Left lung (tissue), 10 donors: ENCODE measurements around the gene SIRT3. TPM values are rescaled to one million over a fixed set of nuclear protein-coding genes. Genes with fewer than 3 reads are reported as not detected.

Experiments used
- ATAC-seq: fragments of 200-7000 bp; cut with Tn5 transposase; one replicate; pipeline ENCODE4 v1.9.1; 2020; ENCODE audit warnings: moderate library complexity
- DNase-seq, 4 donors: peaks; one replicate each; pipeline ENCODE4 v3.0.0-alpha.2; 2013 to 2020
- H3K27ac ChIP-seq, 2 donors: fragments of 200-600 bp; sonication (generic) in 1 of 2; one replicate each; pipeline versions ENCODE4 v1.5.0 to v1.8.0; 2020 to 2021
- H3K27me3 ChIP-seq, 2 donors: fragments of 200-600 bp; sonication (generic) in 1 of 2; one replicate each; pipeline versions ENCODE4 v1.5.0 to v1.8.0; 2020 to 2021
- H3K36me3 ChIP-seq, 2 donors: fragments of 200-600 bp; sonication (generic) in 1 of 2; one replicate each; pipeline versions ENCODE4 v1.5.0 to v1.8.0; 2020 to 2021
- H3K4me1 ChIP-seq, 2 donors: fragments of 200-600 bp; one replicate each; pipeline ENCODE4 v1.8.0; 2021
- H3K4me3 ChIP-seq, 2 donors: fragments of 200-600 bp; sonication (generic) in 1 of 2; one replicate each; pipeline versions ENCODE4 v1.5.0 to v1.8.0; 2020 to 2021; ENCODE audit warnings: mild to moderate bottlenecking in 1 of 2
- H3K9me3 ChIP-seq, 2 donors: fragments of 200-600 bp; sonication (generic) in 1 of 2; one replicate each; pipeline versions ENCODE4 v1.5.0 to v1.8.0; 2020 to 2021
- CTCF ChIP-seq, 2 donors: fragments of 200-600 bp; sonication (generic) in 1 of 2; IDR thresholded peaks; one replicate each; pipeline versions ENCODE4 v1.5.0 to v1.8.0; 2021; ENCODE audit warnings: antibody characterized with exemption in 2 of 2
- intact Hi-C, 2 donors: fragments of 100-400 bp; cut with DNase I; formaldehyde crosslinking; loops; one replicate each; pipeline versions ENCODE4 v1.11.2 to v1.14.2; 2022
- polyA plus RNA-seq, 6 donors: library from polyadenylated mRNA; unstranded; fragments of 120-200 nt; gene quantifications; one replicate each; pipeline ENCODE4 v1.2.1, GENCODE V29; 2013; ENCODE audit not compliant: insufficient read length in 6 of 6
- total RNA-seq, 2 donors: library from RNA; stranded (reverse); fragmentation: NEBNext Ultra II Directional; extraction: Animal tissue kit (Norgen Biotek cat#: 25700); gene quantifications; one replicate each; pipeline ENCODE4 v1.2.1, GENCODE V29; 2021
- donor health status: DM: no; HTN: yes; CAD: no.
- donor health status: DM: no; HTN: no; CAD: no.

Gene SIRT3
- total and polyA plus RNA-seq, 8 donors = 13.5 to 36.6 (median 29.8) TPM

- no peak for TF ChIP-seq CTCF (IDR thresholded peaks at IDR 0.05)
- intact Hi-C loops = no loop called here
- H3K27me3 ChIP-seq = no peaks in the 10 kb centered on the region
- H3K4me1 ChIP-seq = no peaks in the 10 kb centered on the region
- no peak overlapping the region for H3K4me3 ChIP-seq
- DNase-seq (peak in 2 of 4 donors; percentile 67 to 84), ATAC-seq (no peak)
- peaks cover 0 to 37% of the 10 kb centered on the region in 2 donors for H3K36me3 ChIP-seq
- no peaks in the 10 kb centered on the region for H3K9me3 ChIP-seq
- no peak overlapping the region for H3K27ac ChIP-seq
Observed at GRCh38 chr11:255176-255575, 19.0 kb upstream of the SIRT3 start.

- ATAC-seq = no peak
- no peak for TF ChIP-seq CTCF (IDR thresholded peaks at IDR 0.05)
- intact Hi-C loops = no loop called here
- no peak overlapping the region for H3K4me3 ChIP-seq
- no peaks in the 10 kb centered on the region for H3K27me3 ChIP-seq
- peaks cover 0 to 50% of the 10 kb centered on the region in 2 donors for H3K36me3 ChIP-seq
- no peaks in the 10 kb centered on the region for H3K9me3 ChIP-seq
- no peak overlapping the region for H3K27ac ChIP-seq
- no peak for DNase-seq
- H3K4me1 ChIP-seq = no peaks in the 10 kb centered on the region
Observed at GRCh38 chr11:253886-254270, 17.7 kb upstream of the SIRT3 start.

- peaks cover 0 to 56% of the 10 kb centered on the region in 2 donors for H3K36me3 ChIP-seq
- no peaks in the 10 kb centered on the region for H3K27me3 ChIP-seq
- H3K4me1 ChIP-seq = no peaks in the 10 kb centered on the region
- no peaks in the 10 kb centered on the region for H3K9me3 ChIP-seq
- intact Hi-C loops = no loop called here
- no peak for TF ChIP-seq CTCF (IDR thresholded peaks at IDR 0.05)
- ATAC-seq (no peak), DNase-seq (no peak)
- H3K27ac ChIP-seq = no peak overlapping the region
- no peak overlapping the region for H3K4me3 ChIP-seq
Observed at GRCh38 chr11:253160-253885, 17.2 kb upstream of the SIRT3 start.

GRCh38 chr11:252666-253065 lies 16.5 kb upstream of the SIRT3 start:
- TF ChIP-seq CTCF (IDR thresholded peaks at IDR 0.05) = no peak
- Histone ChIP-seq H3K9me3 (no peaks in the 10 kb centered on the region), H3K27ac (no peak overlapping the region), H3K36me3 (peaks cover 0 to 62% of the 10 kb centered on the region in 2 donors), H3K4me3 (no peak overlapping the region), H3K4me1 (no peaks in the 10 kb centered on the region), H3K27me3 (no peaks in the 10 kb centered on the region)
- intact Hi-C loops = no loop called here
- DNase-seq (no peak), ATAC-seq (no peak)

- no peaks in the 10 kb centered on the region for H3K4me1 ChIP-seq
- H3K36me3 ChIP-seq = peaks cover 0 to 73% of the 10 kb centered on the region in 2 donors
Observed at GRCh38 chr11:251550-251949, 15.4 kb upstream of the SIRT3 start.

More at GRCh38 chr11:251550-251949, 15.4 kb upstream of the SIRT3 start:
- intact Hi-C loops = no loop called here
- Histone ChIP-seq H3K9me3 (no peaks in the 10 kb centered on the region), H3K27me3 (no peaks in the 10 kb centered on the region), H3K4me3 (no peak overlapping the region), H3K27ac (no peak overlapping the region)
- DNase-seq (no peak), ATAC-seq (no peak)
- TF ChIP-seq CTCF (IDR thresholded peaks at IDR 0.05) = no peak
